ENCODE results near the gene PCDH15.
"Not testable (repeated sequence)": the region's sequence is repeated elsewhere in the genome, so short reads cannot be mapped to it uniquely, and the experiment has no call there.

The PCDH15 gene

DNA sequence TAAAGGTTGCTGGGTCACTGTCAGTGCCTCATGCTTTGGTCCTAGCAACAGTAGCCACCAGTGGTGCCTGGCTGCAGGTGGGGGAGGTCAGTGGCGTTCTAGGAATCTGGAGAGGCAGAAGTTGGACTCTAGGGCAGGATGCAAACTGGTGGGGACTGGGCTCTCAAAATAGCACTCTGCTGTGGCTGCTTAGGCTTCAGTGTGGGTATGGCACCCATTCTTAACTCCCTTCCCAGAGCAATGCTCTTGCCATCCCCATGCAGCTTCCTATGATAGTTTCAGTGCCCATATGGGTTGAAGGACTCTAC, 330.8 kb downstream of the PCDH15 start:
- no peaks in the 10 kb centered on the region for H3K4me1 ChIP-seq (ENCODE audit: insufficient read depth, low read length)

DNA sequence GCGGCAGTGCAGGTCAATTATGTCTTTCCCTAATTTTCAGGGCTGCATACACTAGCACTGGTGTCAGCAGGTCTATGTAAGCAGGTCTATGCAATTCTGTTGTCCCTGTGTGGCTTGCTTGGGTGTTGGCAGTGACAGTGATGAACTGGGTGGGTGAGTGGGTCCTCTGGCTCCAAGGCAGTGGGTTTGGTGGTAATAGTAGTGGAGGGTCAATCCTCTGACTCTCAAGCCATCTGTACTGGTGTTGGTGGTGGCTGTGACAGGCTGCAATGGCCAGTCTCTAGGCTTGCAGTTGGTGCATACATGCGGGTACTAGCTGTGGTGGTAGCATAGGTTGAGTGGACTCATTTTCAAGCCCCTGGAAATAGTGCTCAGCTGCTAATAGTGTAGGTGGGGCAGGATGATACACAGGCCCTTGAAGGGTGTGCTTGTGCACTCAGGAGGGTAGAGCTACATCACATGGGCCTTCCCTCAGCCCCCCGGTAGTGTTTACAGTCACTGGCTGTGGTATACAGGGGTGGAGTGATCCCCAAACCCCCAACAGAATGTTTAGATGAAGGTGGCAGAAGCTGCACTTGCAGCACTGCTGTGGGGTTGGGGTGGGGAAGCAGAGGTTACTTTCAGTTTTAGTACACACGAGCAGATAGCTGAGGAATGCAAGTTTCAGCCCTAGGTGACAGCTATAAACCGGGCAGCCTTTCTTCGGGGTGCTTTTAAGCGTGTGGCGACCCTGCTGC, 331.3 kb downstream of the PCDH15 start:
- no peaks in the 10 kb centered on the region for H3K4me1 ChIP-seq (ENCODE audit: insufficient read depth, low read length)
- no peak overlapping the region for H3K9ac ChIP-seq (ENCODE audit: low read depth, low read length)
- no peaks in the 10 kb centered on the region for H3K9me3 ChIP-seq (ENCODE audit: control insufficient read depth, insufficient read depth, low read length)
- H3K36me3 ChIP-seq (ENCODE audit: insufficient read depth, low read length), result no peaks in the 10 kb centered on the region

More for the DNA sequence above, 330.8 kb downstream of the PCDH15 start:
- H3K9ac ChIP-seq (ENCODE audit: low read depth, low read length), result no peak overlapping the region
- no peaks in the 10 kb centered on the region for H3K36me3 ChIP-seq (ENCODE audit: insufficient read depth, low read length)
- H3K9me3 ChIP-seq (ENCODE audit: control insufficient read depth, insufficient read depth, low read length), result no peaks in the 10 kb centered on the region

DNA sequence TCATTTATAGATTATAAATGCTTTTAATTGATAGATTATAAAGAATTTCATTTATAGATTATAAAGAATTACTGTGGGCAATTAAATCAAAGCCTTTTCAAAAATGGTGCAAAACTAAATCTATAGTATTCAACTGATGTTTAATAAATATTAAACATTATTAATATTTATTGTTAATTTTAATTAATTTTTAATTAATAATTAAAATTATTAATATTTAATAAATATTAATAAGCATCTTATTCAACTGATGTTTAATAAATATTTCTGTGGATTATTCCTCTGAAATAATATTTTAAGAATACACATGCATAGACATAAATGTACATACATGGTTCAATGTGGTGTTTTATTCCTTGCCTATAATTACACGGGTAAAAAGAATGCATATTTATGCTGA, 346.8 kb downstream of the PCDH15 start:
- Histone ChIP-seq H3K36me3 (ENCODE audit: insufficient read depth, low read length) (no peaks in the 10 kb centered on the region), H3K9me3 (ENCODE audit: control insufficient read depth, insufficient read depth, low read length) (peaks cover 3% of the 10 kb centered on the region; the same call in 1 of the 2 replicates), H3K4me1 (ENCODE audit: insufficient read depth, low read length) (no peaks in the 10 kb centered on the region), H3K9ac (ENCODE audit: low read depth, low read length) (no peak overlapping the region)

DNA sequence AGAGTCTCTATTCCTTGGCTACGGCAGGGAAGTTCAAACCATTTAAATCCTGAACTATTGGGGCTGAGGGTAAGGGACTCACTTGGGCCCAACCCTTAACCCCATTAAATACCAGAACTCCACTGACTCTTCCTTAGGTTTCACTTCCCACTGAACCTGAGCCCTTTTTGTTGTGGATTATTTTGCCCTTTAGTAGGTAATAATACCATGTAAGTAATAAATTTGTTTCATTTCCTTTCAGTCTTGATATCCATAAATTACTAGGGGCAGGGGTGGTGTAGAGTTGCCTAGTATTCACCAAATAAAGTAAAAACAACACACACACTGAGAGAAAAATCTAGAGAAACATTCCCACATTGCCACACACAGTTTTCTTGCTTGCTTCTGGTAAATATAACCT, 352.0 kb downstream of the PCDH15 start:
- H3K9ac ChIP-seq (ENCODE audit: low read depth, low read length), result no peak overlapping the region
- H3K36me3 ChIP-seq (ENCODE audit: insufficient read depth, low read length), result no peaks in the 10 kb centered on the region
- H3K9me3 ChIP-seq (ENCODE audit: control insufficient read depth, insufficient read depth, low read length), result no peaks in the 10 kb centered on the region

DNA sequence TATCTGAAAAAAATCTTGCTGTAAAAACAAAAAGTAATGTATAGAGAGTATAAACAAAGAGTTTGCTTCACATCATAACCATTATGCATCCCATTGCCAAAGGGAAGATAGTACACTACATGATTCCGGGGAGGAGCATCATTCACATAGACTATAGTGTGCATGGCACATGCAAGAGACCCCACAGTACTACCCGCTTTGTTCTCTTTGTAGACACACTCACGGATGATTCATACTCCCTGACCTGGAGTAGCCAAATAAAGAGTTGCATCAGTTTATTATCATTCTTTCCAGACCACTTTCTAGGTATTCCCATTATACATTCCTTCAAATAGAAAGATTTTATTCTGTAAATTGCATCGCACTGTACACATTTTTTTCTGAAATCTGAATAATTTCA, 356.9 kb downstream of the PCDH15 start:
- no peaks in the 10 kb centered on the region for H3K4me1 ChIP-seq (ENCODE audit: insufficient read depth, low read length)
- no peaks in the 10 kb centered on the region for H3K36me3 ChIP-seq (ENCODE audit: insufficient read depth, low read length)
- H3K9ac ChIP-seq (ENCODE audit: low read depth, low read length), result no peak overlapping the region
- no peaks in the 10 kb centered on the region for H3K9me3 ChIP-seq (ENCODE audit: control insufficient read depth, insufficient read depth, low read length)

More for the DNA sequence above, 352.0 kb downstream of the PCDH15 start:
- no peaks in the 10 kb centered on the region for H3K4me1 ChIP-seq (ENCODE audit: insufficient read depth, low read length)

DNA sequence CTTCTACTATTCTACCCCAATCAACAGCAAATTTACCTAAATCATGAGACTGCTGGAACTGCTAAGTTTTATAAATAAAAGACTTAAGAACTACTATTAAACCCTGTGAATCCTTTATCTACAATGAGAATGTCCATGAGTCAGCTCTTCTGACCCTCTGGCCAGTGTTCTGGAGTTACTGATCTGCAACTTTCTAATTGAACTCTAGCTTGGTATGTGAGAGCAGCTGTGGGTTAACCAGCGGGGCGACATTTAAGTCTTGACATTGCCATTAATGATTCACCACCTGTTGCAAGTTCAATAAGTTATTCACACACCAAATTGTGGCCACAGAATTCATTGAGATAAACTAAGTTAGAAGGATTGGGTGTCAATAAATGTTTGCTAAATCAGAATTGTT, 359.8 kb downstream of the PCDH15 start:
- Histone ChIP-seq H3K4me1 (ENCODE audit: insufficient read depth, low read length) (no peaks in the 10 kb centered on the region), H3K9me3 (ENCODE audit: control insufficient read depth, insufficient read depth, low read length) (no peaks in the 10 kb centered on the region), H3K36me3 (ENCODE audit: insufficient read depth, low read length) (no peaks in the 10 kb centered on the region), H3K9ac (ENCODE audit: low read depth, low read length) (no peak overlapping the region)

DNA sequence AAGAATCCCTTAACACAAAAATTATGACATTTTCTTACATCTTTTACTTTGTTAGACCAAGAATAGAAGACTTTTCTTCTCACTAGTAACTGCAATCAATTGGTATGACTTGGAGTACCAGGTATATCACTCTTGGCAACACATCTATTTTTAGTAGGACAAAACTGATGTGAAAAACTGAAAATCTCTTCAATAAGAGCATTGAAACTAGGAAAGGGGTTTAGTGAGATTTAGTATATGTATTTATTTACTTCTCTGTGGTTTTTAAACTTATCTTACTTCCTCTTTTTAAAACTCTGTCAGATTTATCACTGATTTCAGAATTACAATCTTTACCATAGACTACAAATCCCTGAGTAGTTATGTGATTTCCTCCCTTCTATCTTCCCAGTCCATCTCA, 366.2 kb downstream of the PCDH15 start:
- H3K36me3 ChIP-seq (ENCODE audit: insufficient read depth, low read length), result no peaks in the 10 kb centered on the region
- H3K9ac ChIP-seq (ENCODE audit: low read depth, low read length), result no peak overlapping the region
- H3K9me3 ChIP-seq (ENCODE audit: control insufficient read depth, insufficient read depth, low read length), result no peaks in the 10 kb centered on the region
- no peaks in the 10 kb centered on the region for H3K4me1 ChIP-seq (ENCODE audit: insufficient read depth, low read length)

DNA sequence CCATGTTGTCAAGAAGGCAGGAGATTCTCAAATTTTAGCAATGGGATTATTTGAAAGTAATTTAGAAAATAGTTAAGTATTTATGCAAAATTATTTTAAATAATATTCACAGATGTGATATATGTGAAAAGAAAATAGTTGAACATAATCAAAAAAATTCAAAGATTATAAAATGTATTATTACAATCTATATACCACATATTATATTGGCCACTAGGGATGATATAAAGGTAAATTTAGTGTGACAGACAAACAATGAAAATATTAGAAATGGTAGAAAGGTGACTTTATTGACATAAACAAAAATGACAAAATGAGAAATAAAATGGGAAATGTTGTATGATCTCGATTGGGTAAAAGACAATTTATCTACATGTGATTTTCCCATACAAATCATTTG, 385.5 kb downstream of the PCDH15 start:
- Histone ChIP-seq H3K36me3 (ENCODE audit: insufficient read depth, low read length) (no peaks in the 10 kb centered on the region), H3K9me3 (ENCODE audit: control insufficient read depth, insufficient read depth, low read length) (no peaks in the 10 kb centered on the region), H3K4me1 (ENCODE audit: insufficient read depth, low read length) (no peaks in the 10 kb centered on the region), H3K9ac (ENCODE audit: low read depth, low read length) (no peak overlapping the region)

DNA sequence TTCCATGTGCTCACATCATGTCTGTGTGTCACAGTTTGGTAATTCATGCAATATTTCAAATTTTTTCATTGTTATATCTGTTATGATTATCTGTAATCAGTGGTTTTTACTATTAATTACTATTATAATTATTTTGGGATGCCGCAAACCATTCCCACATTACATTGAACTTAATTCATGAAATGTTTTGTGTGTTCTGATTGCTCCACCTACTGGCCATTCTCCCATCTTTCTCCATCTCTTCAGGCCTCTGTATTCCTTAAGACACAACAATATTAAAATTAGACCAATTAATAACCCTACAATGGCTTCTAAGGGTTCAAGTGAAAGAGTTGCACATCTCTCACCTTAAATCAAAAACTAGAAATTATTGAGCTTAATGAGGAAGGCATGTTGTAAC, 398.5 kb downstream of the PCDH15 start:
- no peaks in the 10 kb centered on the region for H3K9me3 ChIP-seq (ENCODE audit: control insufficient read depth, insufficient read depth, low read length)
- H3K36me3 ChIP-seq (ENCODE audit: insufficient read depth, low read length), result no peaks in the 10 kb centered on the region
- H3K4me1 ChIP-seq (ENCODE audit: insufficient read depth, low read length), result no peaks in the 10 kb centered on the region
- no peak overlapping the region for H3K9ac ChIP-seq (ENCODE audit: low read depth, low read length)

DNA sequence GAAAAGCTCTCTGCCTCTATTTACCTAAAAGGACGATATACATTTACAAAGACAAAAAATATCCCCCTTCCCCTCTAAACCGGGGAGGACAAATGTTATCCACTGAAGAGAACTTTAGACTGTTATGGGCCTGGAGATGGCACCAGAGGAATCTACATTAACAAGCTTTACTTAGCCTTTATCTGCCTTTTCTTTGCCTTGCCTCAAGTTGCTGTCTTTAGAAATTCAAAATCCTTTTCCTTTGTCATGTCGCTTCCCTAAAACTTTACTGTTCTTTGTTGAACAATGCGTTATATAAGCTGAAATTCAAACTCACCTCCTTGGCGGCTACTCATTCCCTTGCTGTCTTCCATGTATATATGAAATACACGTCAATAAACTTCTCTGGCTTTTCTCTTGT, 405.0 kb downstream of the PCDH15 start:
- H3K4me1 ChIP-seq (ENCODE audit: insufficient read depth, low read length), result peaks cover 13% of the 10 kb centered on the region; the same call in 1 of the 2 replicates
- H3K9me3 ChIP-seq (ENCODE audit: control insufficient read depth, insufficient read depth, low read length), result no peaks in the 10 kb centered on the region
- H3K9ac ChIP-seq (ENCODE audit: low read depth, low read length), result no peak overlapping the region
- no peaks in the 10 kb centered on the region for H3K36me3 ChIP-seq (ENCODE audit: insufficient read depth, low read length)

DNA sequence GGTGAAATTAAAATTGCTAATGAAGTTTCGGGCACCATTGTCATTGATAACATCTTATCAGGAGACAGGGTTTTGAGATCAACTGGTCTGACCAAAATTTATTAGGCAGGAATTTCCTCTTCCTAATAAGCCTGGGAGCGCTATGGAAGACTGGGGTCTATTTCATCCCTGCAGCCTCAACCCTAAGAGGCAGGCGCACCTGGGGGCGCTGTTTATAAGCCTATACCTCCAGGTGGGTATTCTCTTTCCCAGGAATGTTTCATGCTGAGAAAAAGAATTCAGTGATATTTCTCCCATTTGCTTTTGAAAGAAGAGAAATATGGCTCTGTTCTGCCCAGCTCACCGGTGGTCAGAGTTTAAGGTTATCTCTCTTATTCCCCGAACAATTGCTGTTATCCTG, 406.4 kb downstream of the PCDH15 start:
- H3K36me3 ChIP-seq (ENCODE audit: insufficient read depth, low read length); H3K9me3 ChIP-seq (ENCODE audit: control insufficient read depth, insufficient read depth, low read length); H3K9ac ChIP-seq (ENCODE audit: low read depth, low read length): not testable (repeated sequence)
- H3K4me1 ChIP-seq (ENCODE audit: insufficient read depth, low read length), result peaks cover 13% of the 10 kb centered on the region; the same call in 1 of the 2 replicates

DNA sequence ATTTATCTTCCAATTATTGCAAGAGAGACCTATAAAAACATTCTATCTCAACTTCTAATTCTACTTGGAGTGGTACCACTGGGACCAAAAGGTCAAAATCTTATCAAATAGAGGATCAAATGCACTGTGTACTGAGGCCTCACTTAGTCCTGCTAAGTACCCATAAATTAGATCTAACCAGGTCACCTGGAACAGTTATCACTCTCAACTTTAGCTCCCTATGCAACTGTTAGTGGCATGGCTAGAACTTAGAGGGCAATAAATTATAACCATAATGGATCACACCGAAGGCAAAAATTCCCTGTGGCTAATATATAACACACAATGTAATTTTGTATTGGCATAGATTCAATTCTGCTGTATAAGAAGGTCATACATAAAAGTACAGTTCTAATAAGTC, 428.9 kb downstream of the PCDH15 start:
- Histone ChIP-seq H3K9ac (ENCODE audit: low read depth, low read length) (no peak overlapping the region), H3K4me1 (ENCODE audit: insufficient read depth, low read length) (no peaks in the 10 kb centered on the region), H3K36me3 (ENCODE audit: insufficient read depth, low read length) (no peaks in the 10 kb centered on the region), H3K9me3 (ENCODE audit: control insufficient read depth, insufficient read depth, low read length) (no peaks in the 10 kb centered on the region)

DNA sequence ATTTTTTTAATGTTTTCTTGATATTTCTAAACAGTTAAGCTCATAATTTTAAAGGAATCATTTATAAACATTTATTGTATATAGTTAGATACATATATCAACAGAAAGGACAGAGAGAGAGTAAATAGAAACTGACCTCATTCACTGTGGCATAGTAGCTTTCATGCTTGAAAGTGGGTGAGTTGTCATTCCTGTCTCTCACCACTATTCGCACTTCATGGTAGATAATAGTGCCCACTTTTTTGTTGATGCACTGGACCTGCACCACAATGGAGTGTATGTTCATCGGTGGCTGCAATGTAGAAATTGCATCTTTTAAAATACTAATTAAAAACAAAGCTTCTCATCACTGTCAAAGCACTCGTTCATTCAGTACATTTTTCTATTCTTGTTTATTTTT, 432.0 kb downstream of the PCDH15 start:
- Histone ChIP-seq H3K9me3 (ENCODE audit: control insufficient read depth, insufficient read depth, low read length) (no peaks in the 10 kb centered on the region), H3K36me3 (ENCODE audit: insufficient read depth, low read length) (no peaks in the 10 kb centered on the region), H3K9ac (ENCODE audit: low read depth, low read length) (no peak overlapping the region), H3K4me1 (ENCODE audit: insufficient read depth, low read length) (no peaks in the 10 kb centered on the region)

DNA sequence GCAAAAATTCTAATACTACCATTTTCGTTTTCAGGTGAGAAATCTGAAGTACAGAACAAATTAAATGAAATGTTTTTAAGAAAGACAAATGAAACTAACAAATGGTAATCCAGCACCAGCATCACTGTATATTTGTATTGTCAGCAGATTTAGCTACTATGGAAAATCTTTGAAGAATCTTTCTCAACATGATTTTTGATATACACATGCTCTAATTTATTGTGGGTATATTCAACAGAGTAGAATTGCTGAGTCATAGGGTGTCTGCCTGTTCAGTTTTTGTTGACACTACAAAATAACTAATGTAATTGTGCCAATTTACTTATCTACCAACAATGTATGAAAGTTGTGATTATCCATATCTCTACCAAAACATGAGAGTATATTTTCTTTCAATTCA, 437.6 kb downstream of the PCDH15 start:
- H3K9ac ChIP-seq (ENCODE audit: low read depth, low read length), result no peak overlapping the region
- peaks cover 3% of the 10 kb centered on the region; the same call in 1 of the 2 replicates for H3K9me3 ChIP-seq (ENCODE audit: control insufficient read depth, insufficient read depth, low read length)
- H3K36me3 ChIP-seq (ENCODE audit: insufficient read depth, low read length), result no peaks in the 10 kb centered on the region
- H3K4me1 ChIP-seq (ENCODE audit: insufficient read depth, low read length), result no peaks in the 10 kb centered on the region

DNA sequence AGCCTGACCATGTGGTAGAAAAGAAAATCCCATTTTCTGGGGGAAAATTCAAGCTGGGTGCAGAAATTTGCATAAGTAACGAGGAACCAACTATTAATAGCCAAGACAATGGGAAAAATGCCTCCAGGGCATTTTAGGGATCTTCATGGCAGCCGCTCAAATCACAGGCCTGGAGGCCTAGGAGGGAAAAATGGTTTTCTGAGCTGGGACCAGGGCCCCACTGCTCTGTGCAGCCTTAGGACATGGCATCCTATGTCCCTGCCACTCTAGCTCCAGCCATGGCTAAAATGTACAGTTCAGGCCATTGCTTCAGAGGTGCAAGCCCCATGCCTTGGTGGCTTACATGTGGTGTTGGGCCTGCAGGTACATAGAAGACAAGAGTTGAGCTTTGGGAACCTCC, 459.0 kb downstream of the PCDH15 start:
- peaks cover 22% of the 10 kb centered on the region for H3K9me3 ChIP-seq (ENCODE audit: control insufficient read depth, insufficient read depth, low read length)
- H3K9ac ChIP-seq (ENCODE audit: low read depth, low read length), result no peak overlapping the region
- no peaks in the 10 kb centered on the region for H3K4me1 ChIP-seq (ENCODE audit: insufficient read depth, low read length)
- peaks cover 3% of the 10 kb centered on the region; the same call in 1 of the 2 replicates for H3K36me3 ChIP-seq (ENCODE audit: insufficient read depth, low read length)

DNA sequence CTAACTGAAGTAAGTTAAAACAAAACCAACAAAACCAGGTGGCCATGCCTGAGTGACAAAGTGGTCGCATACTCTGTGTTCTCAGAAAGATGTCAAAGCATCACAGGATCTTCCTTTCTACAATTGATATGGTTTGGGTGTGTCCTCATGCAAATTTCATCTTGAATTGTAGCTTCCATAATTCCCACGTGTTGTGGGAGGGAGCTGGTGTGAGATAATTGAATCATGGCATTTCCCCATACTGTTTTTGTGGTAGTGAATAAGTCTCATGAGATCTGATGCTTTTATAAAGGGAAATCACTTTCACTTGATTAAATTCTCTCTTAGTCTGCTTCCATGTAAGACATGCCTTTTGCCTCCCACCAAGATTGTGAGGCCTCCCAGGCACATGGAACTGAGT, 465.7 kb downstream of the PCDH15 start:
- Histone ChIP-seq H3K9me3 (ENCODE audit: control insufficient read depth, insufficient read depth, low read length) (0 out of 2 replicates have a peak, but pooled peaks cover under 1% of the 10 kb centered on the region), H3K36me3 (ENCODE audit: insufficient read depth, low read length) (no peaks in the 10 kb centered on the region), H3K9ac (ENCODE audit: low read depth, low read length) (no peak overlapping the region), H3K4me1 (ENCODE audit: insufficient read depth, low read length) (no peaks in the 10 kb centered on the region)

Measured in ES-I3 (cell line).